GM19397 (cell line): ENCODE results near the gene CNOT3.
A peak's percentile ranks its signal among the peaks of the same experiment; 100 is the strongest.

Source experiments
- ATAC-seq: cut with Tn5 transposase; IDR thresholded peaks from one replicate; pipeline ENCODE4 v1.9.1; 2021; ENCODE audit warnings: mild to moderate bottlenecking, moderate library complexity; ENCODE audit not compliant: unreplicated experiment

CNOT3 gene

DNA sequence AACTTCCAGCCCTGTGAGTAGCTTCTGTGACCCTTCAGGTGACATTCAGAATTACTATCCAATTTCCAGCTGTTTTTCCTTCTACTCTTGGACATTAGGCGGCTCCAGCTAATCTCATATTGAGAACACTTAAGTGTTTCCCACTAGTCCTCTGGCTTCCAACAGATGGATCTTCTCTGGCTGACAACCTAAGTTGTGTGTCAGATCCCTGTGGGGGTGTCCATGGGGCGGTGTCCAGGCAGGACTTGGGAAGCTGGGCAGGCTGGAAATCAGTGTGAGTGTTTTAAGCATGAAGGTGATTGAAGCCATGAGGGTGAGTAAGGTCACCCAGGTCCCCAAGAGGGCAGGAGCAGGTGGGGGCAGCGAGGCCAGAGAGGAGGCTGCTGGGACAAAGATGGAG, 10.1 kb downstream of the CNOT3 start:
- ATAC-seq: no peak

DNA sequence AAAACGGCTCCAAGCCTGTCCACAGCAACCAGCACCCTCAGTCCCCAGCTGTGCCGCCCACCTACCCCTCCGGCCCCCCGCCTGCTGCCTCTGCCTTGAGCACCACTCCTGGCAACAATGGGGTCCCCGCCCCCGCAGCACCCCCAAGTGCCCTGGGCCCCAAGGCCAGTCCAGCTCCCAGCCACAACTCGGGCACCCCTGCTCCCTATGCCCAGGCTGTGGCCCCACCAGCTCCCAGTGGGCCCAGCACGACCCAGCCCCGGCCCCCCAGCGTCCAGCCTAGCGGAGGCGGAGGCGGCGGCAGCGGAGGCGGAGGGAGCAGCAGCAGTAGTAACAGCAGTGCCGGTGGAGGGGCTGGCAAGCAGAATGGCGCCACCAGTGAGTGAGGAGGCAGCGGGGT, 10.6 kb downstream of the CNOT3 start:
- no peak for ATAC-seq

GRCh38 chr19:54149021-54149812, 11.7 kb downstream of the CNOT3 start:
- no peak for ATAC-seq

- no peak for ATAC-seq
Observed at GRCh38 chr19:54151362-54152035, 13.9 kb downstream of the CNOT3 start.

DNA sequence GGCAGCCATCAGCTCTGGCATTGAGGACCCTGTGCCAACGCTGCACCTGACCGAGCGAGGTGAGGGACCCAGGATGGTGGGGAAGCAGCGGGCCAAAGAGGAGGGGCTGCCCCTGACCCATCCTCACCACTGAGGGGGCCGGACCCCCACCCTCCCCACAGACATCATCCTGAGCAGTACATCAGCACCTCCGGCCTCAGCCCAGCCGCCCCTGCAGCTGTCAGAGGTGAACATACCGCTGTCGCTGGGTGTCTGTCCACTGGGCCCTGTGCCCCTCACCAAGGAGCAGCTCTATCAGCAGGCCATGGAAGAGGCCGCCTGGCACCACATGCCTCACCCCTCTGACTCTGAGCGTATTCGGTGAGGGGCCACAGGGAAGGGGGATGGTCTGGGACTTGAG, 14.7 kb downstream of the CNOT3 start:
- no peak for ATAC-seq

GRCh38 chr19:54152878-54153524, 15.4 kb downstream of the CNOT3 start:
- ATAC-seq: no peak

GRCh38 chr19:54153731-54154326, 16.3 kb downstream of the CNOT3 start:
- no peak for ATAC-seq

GRCh38 chr19:54154603-54155345, 17.2 kb downstream of the CNOT3 start:
- ATAC-seq: no peak

DNA sequence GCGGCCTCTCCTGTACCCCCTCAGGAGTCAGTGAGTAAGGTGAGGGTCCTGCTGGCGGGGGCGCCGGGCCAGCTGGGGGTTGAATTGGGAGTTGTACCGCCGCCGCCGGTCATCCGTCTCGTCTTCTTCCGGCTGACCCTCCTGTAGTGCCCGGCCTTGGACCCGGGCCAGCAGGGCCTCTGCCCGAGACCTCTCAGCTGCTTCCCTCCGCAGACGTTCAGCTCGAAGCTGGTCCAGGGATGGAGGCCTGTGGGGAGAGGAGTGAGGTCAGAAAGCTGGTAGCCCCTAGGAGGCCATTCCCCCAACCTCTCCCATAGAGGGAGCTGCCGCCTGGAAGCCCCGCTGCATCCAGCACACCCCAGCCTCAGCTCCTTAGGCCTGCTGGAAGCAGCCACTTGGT, 18.1 kb downstream of the CNOT3 start:
- no peak for ATAC-seq

GRCh38 chr19:54156490-54156889, 18.9 kb downstream of the CNOT3 start:
- ATAC-seq: no peak

DNA sequence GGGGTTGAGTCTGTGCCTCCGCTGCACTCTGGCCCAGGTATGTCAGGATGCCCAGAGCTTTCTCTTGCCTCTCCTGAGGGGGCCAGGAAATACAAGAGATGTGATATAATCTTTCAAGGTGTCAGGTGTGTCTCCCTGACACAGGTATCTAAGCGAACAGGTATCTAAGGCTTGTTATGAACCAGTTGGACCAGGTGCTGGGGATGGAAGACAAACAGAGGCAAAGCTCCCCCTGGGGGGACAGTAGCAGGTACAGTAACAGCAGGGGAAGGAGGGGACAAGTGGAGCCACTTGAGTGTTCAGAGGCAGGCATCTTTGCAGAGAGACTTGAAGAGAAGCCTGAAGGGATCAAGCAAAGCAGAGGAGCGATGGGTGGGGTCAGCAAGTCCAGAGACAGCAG, 19.4 kb downstream of the CNOT3 start:
- no peak for ATAC-seq

GRCh38 chr19:54158812-54159351, 21.3 kb downstream of the CNOT3 start:
- no peak for ATAC-seq

DNA sequence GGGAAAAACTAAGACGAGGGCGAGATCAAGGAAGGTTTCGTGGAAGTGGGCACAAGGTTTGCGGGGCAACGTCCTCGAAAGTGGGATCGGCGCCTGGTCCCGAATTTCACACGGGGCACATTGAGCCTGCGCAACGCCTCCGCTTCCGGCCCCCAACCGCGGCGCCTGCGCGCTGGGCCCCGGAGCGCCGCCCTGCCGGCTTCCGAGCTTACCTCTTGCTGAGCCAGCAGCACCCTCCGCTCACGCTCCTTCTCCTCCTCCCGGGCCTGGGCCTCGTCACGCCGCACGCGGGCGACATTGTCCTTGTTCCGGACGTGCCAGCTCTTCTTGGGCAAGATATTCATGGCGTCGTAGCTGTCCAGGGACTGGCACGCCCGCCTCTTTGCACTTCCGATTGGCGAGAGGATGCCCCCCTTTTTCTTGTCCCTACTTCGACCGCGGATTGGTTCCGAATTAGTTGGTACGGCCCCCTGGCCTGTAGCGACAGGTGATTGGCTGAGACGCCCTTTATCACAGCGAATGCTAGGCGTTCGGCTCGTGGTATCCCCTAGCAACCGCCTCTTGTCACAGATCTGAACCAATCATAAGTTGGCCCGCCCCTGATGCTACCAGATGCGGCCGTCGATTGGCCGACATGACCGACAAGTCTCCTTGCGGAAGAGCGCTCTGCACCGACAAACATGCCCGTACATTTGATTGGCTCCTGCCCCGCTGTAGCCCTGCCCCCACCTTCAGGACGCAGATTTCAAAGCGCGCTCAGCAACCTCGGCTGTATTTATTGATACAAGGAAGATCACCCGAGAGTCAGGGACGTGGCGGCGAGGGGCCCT, 22.0 kb downstream of the CNOT3 start, which contains the start of gene LENG1:
TSS of gene LENG1 (minus strand) at position 370 of the 830 bp plus-strand sequence. CDS start at position 344, 26 bp downstream.
- ATAC-seq: peak; percentile 89

DNA sequence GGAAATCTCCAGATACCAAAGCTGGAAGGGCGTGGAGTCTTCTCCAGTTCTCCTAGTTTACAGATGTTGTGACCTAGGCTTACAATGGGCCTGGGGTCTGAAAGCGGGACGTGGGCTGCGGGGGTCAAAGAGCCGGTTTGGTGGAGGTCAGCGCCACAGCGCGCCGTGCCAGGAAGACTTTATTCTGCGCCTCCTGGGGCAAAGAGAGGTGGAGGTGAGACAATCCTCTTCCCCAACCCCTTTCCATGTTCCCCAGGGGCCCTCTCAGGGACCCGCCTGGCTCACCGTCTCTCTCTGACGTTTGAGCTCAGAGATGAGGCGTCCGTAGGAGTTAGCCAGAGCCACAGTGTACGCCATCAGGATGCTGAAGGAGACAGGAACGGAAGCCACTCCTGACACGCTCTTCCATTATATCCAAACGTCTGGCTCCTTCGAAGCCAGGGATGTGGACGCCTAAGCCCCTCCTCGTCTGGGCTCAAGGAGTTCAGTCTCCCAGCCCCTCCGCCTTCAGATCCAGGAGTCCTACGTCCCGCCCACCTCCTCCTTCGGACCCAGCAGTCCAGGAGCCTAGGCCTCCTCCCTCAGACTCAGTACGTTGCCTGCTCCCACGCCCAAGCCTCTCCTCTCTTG, 22.7 kb downstream of the CNOT3 start:
- no peak for ATAC-seq

- ATAC-seq: no peak
Observed at GRCh38 chr19:54160854-54161253, 23.3 kb downstream of the CNOT3 start.

DNA sequence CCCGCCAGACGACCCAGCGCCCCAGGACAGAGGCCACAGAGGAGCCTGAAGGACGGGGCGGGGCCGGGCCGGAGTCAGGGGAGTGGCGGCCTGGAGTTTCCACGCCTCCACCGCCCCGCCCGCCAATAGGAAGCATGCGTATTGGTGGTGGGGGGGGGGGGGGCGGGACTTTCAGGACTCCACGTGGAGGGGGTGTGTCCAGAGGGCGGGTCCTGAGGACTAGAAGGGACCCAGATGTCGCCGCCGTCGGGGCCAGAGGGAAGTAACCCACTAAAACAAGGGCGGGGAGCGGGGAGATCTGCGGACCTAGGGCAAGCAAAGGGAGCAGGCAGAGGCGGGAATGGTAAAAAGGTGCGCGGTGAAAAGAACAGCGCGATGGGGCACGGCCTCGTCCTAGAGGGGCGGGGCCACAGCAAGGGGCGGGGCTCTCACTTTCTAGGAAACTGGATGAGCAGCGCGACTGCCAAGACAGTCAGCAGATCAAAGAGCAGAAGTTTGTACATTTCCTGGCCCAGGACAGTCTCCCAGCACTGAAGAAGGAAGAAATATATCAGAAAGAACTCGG, 24.8 kb downstream of the CNOT3 start:
- no peak for ATAC-seq

- no peak for ATAC-seq
Observed at GRCh38 chr19:54162884-54163283, 25.3 kb downstream of the CNOT3 start.

- ATAC-seq: no peak
Observed at GRCh38 chr19:54164369-54165068, 27.0 kb downstream of the CNOT3 start.
